Endothelial cell of umbilical vein (primary cell): ENCODE data around the gene XDH. TPM values are rescaled to one million over a fixed set of nuclear protein-coding genes. Genes with fewer than 3 reads are reported as not detected.

Source experiments
- BruUV-seq: library from RNA; stranded (reverse); fragments of 400-500 nt; replicated peaks from 2 replicates; lab custom pipeline; 2021; lab: Mats Ljungman, UMichigan
- CTCF ChIA-PET: fragments of 300-600, 350-600 bp; sonication (Branson Sonifier 250); formaldehyde crosslinking; loops from one replicate; lab custom pipeline; 2021; ENCODE audit warnings: antibody characterized with exemption, inconsistent platforms; lab: Charles Lee
- POLR2A ChIA-PET: fragments of 300-600, 350-600 bp; sonication (Branson Sonifier 250); formaldehyde crosslinking; loops from one replicate; lab custom pipeline; 2021; ENCODE audit warnings: antibody characterized with exemption, inconsistent platforms; lab: Charles Lee
- DNase-seq: peaks from one replicate; pipeline ENCODE4 v3.0.0-alpha.2; 2011; ENCODE audit warnings: low read depth, low spot score
- FAIRE-seq: peaks from 2 replicates; lab custom pipeline; 2011; peaks lifted over from hg19 to GRCh38; lab: Jason Lieb, UNC
- H2AFZ ChIP-seq: 2 replicates; pipeline ENCODE4 v1.6.0; 2012; ENCODE audit warnings: low read depth, low read length, control low read depth, inconsistent platforms
- H3K27ac ChIP-seq: 2 replicates; pipeline ENCODE4 v1.5.1; 2011; ENCODE audit warnings: low read depth, mild to moderate bottlenecking, control low read depth, low read length, moderate library complexity; ENCODE audit not compliant: insufficient read depth
- H3K27me3 ChIP-seq, 2 experiments: 2 replicates each; pipeline versions ENCODE4 v1.6.0 to v1.6.1; 2011; ENCODE audit warnings: low read length in 2 of 2, mixed read lengths in 1 of 2; ENCODE audit not compliant: control insufficient read depth in 2 of 2, insufficient read depth in 2 of 2
- H3K36me3 ChIP-seq, 2 experiments: 2 replicates in 1 of 2; 3 replicates in 1 of 2; pipeline ENCODE4 v1.5.1; 2011; ENCODE audit warnings: low read length in 2 of 2, mild to moderate bottlenecking in 1 of 2, moderate library complexity in 1 of 2; ENCODE audit not compliant: control insufficient read depth in 2 of 2, insufficient read depth in 2 of 2; ENCODE audit errors: extremely low read depth in 1 of 2
- H3K4me1 ChIP-seq: 3 replicates; pipeline ENCODE4 v1.5.1; 2011; ENCODE audit warnings: mild to moderate bottlenecking, low read length; ENCODE audit not compliant: control insufficient read depth, insufficient read depth; ENCODE audit errors: extremely low read depth
- H3K4me2 ChIP-seq: 2 replicates; pipeline ENCODE4 v1.6.1; 2011; ENCODE audit warnings: low read length, control low read depth, mixed read lengths; ENCODE audit not compliant: insufficient read depth
- H3K4me3 ChIP-seq, 3 experiments: fragments of 200-600 bp in 1 of 3; sonication (generic), shearing (Covaris generic) in 1 of 3; replicated peaks in 1 of 3; 2 replicates each; pipeline ENCODE4 v1.5.1; 2011 to 2016; ENCODE audit warnings: control low read depth in 3 of 3, low read length in 3 of 3, mild to moderate bottlenecking in 2 of 3, inconsistent platforms in 1 of 3, low read depth in 1 of 3, moderate library complexity in 1 of 3; ENCODE audit not compliant: insufficient read depth in 1 of 3
- H3K79me2 ChIP-seq: 2 replicates; pipeline ENCODE4 v1.6.0; 2012; ENCODE audit warnings: low read length, inconsistent platforms; ENCODE audit not compliant: control insufficient read depth, insufficient read depth
- H3K9ac ChIP-seq: replicated peaks from 2 replicates; pipeline ENCODE3; 2011; ENCODE audit warnings: low read length, control low read depth; ENCODE audit not compliant: insufficient read depth; ENCODE audit errors: extremely low read depth
- H3K9me1 ChIP-seq: replicated peaks from 3 replicates; pipeline ENCODE4 v1.6.0; 2011; ENCODE audit warnings: mild to moderate bottlenecking, low read length; ENCODE audit not compliant: control insufficient read depth, insufficient read depth; ENCODE audit errors: extremely low read depth
- H3K9me3 ChIP-seq: replicated peaks from 2 replicates; pipeline ENCODE4 v1.5.1; 2012; ENCODE audit warnings: low read length, inconsistent platforms; ENCODE audit not compliant: control insufficient read depth, insufficient read depth
- H4K20me1 ChIP-seq: replicated peaks from 2 replicates; pipeline ENCODE3; 2011; ENCODE audit warnings: mild to moderate bottlenecking, low read length; ENCODE audit not compliant: control insufficient read depth, insufficient read depth; ENCODE audit errors: extremely low read depth
- EZH2 ChIP-seq: IDR thresholded peaks from 2 replicates; pipeline ENCODE4 v1.6.1; 2012; ENCODE audit warnings: borderline replicate concordance, low read depth, mild to moderate bottlenecking, moderate library complexity, low read length, inconsistent platforms; ENCODE audit not compliant: severe bottlenecking
- FOS ChIP-seq: IDR thresholded peaks from 2 replicates; pipeline ENCODE4 v1.6.1; 2011; ENCODE audit warnings: mild to moderate bottlenecking, low read length, moderate library complexity, borderline replicate concordance; ENCODE audit not compliant: insufficient read depth
- GATA2 ChIP-seq: IDR thresholded peaks from 2 replicates; pipeline ENCODE4 v1.7.0; 2011; ENCODE audit warnings: low read depth, mild to moderate bottlenecking, moderate library complexity, mixed read lengths, low read length; ENCODE audit not compliant: insufficient read length, insufficient read depth
- JUN ChIP-seq: IDR thresholded peaks from 2 replicates; pipeline ENCODE4 v1.6.1; 2011; ENCODE audit warnings: borderline replicate concordance, low read depth; ENCODE audit not compliant: insufficient read length, insufficient read depth
- MAX ChIP-seq: IDR thresholded peaks from 2 replicates; pipeline ENCODE4 v1.6.1; 2011; ENCODE audit not compliant: insufficient read depth, insufficient read length
- MYC ChIP-seq: IDR thresholded peaks from one replicate; pipeline ENCODE4 v1.6.1; 2011; ENCODE audit warnings: mild to moderate bottlenecking, low read depth, low read length
- POLR2A ChIP-seq: IDR thresholded peaks from 2 replicates; pipeline ENCODE4 v1.6.1; 2012; ENCODE audit warnings: low read depth, mild to moderate bottlenecking, control low read depth, low read length
- POLR2AphosphoS5 ChIP-seq: IDR thresholded peaks from 2 replicates; pipeline ENCODE4 v1.6.1; 2012; ENCODE audit warnings: low read depth, mild to moderate bottlenecking, control low read depth, low read length, moderate library complexity; ENCODE audit not compliant: insufficient read depth
- dilution Hi-C: fragments of 300-500 bp; cut with MboI; formaldehyde crosslinking; loops from one replicate; pipeline ENCODE4 v1.15.0; 2019; ENCODE audit warnings: low sequenced_read_pairs; ENCODE audit not compliant: extremely low pct_ligation_motif_present
- intact Hi-C: fragments of 100-400 bp; cut with micrococcal nuclease; formaldehyde crosslinking; loops from one replicate; pipeline ENCODE4 v1.10.0; 2022
- polyA plus RNA-seq, 4 experiments: library from polyadenylated mRNA; depleted of rRNA in 3 of 4; stranded (reverse) in 3 of 4; unstranded in 1 of 4; fragments of >200 nt; gene quantifications; 2 replicates each; pipeline versions ENCODE4 v1.2.1 to v1.2.3, GENCODE V29; 2011 to 2012; ENCODE audit warnings: missing spikeins in 1 of 4
- total RNA-seq: library from RNA; stranded (reverse); gene quantifications from 2 replicates; pipeline ENCODE4 v1.2.3, GENCODE V29; 2021
- TF ChIP-seq, protein P1 (sequence below), 2 donors: IDR thresholded peaks; 1 replicate in 1 of 2; 2 replicates in 1 of 2; pipeline ENCODE4 v1.5.1; 2011; ENCODE audit warnings: low read length in 2 of 2, mild to moderate bottlenecking in 2 of 2, moderate library complexity in 2 of 2, control low read depth in 1 of 2, inconsistent platforms in 1 of 2, low read depth in 1 of 2; ENCODE audit not compliant: insufficient read depth in 1 of 2; ENCODE audit errors: extremely low read depth in 1 of 2

Gene XDH
- total and polyA plus RNA-seq, 2 donors (not counting 3 experiments of a cell fraction or from before 2014, with no cell fraction given) = not detected

DNA sequence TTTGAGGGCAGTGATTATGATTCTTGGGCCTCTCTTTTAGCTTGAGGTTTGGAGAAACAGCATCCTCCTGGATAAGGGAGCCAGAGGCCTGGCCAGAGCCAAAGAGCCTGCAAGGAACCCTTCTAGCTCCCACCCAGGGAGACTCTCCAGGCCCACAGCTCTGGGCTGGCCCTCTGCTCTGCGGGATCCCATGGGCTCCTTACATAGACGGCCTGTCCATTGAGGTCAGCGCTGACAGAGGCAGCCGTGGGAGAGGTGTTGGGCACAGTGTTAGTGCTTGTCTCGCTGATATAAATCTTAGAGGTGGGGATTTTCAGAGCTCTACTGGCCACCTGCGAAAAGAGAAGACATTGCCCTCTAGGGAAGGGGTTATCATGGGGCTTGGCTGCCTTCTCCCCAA, 67.2 kb downstream of the XDH start:
- DNase-seq = no peak
- ChIA-PET POLR2A (no interaction called here), CTCF (no interaction called here)
- dilution Hi-C loops (loop anchor here (25.0 kb wide), 1 partner anchor 635 kb away; no protein-coding TSS in a partner anchor), intact Hi-C loops (no loop called here)
- H2AFZ ChIP-seq = no peak overlapping the region
- H3K4me2 ChIP-seq = no peak overlapping the region
- H3K9ac ChIP-seq = no peak overlapping the region
- no peaks in the 10 kb centered on the region for H3K79me2 ChIP-seq
- no peaks in the 10 kb centered on the region for H3K9me1 ChIP-seq
- no peak overlapping the region for H3K4me3 ChIP-seq
- TF ChIP-seq, protein P1, sequence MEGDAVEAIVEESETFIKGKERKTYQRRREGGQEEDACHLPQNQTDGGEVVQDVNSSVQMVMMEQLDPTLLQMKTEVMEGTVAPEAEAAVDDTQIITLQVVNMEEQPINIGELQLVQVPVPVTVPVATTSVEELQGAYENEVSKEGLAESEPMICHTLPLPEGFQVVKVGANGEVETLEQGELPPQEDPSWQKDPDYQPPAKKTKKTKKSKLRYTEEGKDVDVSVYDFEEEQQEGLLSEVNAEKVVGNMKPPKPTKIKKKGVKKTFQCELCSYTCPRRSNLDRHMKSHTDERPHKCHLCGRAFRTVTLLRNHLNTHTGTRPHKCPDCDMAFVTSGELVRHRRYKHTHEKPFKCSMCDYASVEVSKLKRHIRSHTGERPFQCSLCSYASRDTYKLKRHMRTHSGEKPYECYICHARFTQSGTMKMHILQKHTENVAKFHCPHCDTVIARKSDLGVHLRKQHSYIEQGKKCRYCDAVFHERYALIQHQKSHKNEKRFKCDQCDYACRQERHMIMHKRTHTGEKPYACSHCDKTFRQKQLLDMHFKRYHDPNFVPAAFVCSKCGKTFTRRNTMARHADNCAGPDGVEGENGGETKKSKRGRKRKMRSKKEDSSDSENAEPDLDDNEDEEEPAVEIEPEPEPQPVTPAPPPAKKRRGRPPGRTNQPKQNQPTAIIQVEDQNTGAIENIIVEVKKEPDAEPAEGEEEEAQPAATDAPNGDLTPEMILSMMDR (IDR thresholded peaks at IDR 0.05; ENCODE audit: extremely low read depth in 1 of 2, insufficient read depth in 1 of 2, low read depth in 1 of 2, low read length in 2 of 2) = no peak
- TF ChIP-seq POLR2AphosphoS5 (no peak), JUN (no peak), POLR2A (no peak), EZH2 (no peak), GATA2 (no peak)
- BruUV-seq = no TSS peak
- no peaks in the 10 kb centered on the region for H3K4me1 ChIP-seq
- no peaks in the 10 kb centered on the region for H3K9me3 ChIP-seq
- no peaks in the 10 kb centered on the region for H3K27me3 ChIP-seq
- no peaks in the 10 kb centered on the region for H3K36me3 ChIP-seq
- H3K27ac ChIP-seq = no peak overlapping the region
- H4K20me1 ChIP-seq = no peaks in the 10 kb centered on the region
- FAIRE-seq = no peak

- Histone ChIP-seq H3K9me1 (no peaks in the 10 kb centered on the region), H2AFZ (no peak overlapping the region), H3K79me2 (no peaks in the 10 kb centered on the region), H3K9ac (no peak overlapping the region), H3K4me2 (no peak overlapping the region), H4K20me1 (no peaks in the 10 kb centered on the region), H3K4me1 (no peaks in the 10 kb centered on the region), H3K36me3 (no peaks in the 10 kb centered on the region), H3K27me3 (no peaks in the 10 kb centered on the region), H3K4me3 (no peak overlapping the region), H3K9me3 (no peaks in the 10 kb centered on the region), H3K27ac (no peak overlapping the region)
- TF ChIP-seq POLR2A (no peak), EZH2 (no peak), FOS (no peak), GATA2 (no peak), MYC (no peak), JUN (no peak), MAX (no peak), POLR2AphosphoS5 (no peak)
- TF ChIP-seq, protein P1 (IDR thresholded peaks at IDR 0.05; ENCODE audit: extremely low read depth in 1 of 2, insufficient read depth in 1 of 2, low read depth in 1 of 2, low read length in 2 of 2) = no peak
- BruUV-seq = no TSS peak
- no peak for FAIRE-seq
- dilution Hi-C loops (loop anchor here (25.0 kb wide), 1 partner anchor 632 kb away; no protein-coding TSS in a partner anchor), intact Hi-C loops (no loop called here)
- ChIA-PET CTCF (no interaction called here), POLR2A (no interaction called here)
- no peak for DNase-seq
Measured at GRCh38 chr2:31344447-31344846, 70.1 kb downstream of the XDH start.
